Measurements from ENCODE around the gene MIAT.

- TF ChIP-seq CTCF (IDR thresholded peaks at IDR 0.05) (no peak), POLR2A (IDR thresholded peaks at IDR 0.05) (no peak)
These were observed 32.3 kb downstream of the MIAT start for GRCh38 chr22:26689513-26690301.
